GM12865 (cell line): Measurements from ENCODE around the gene ABCC8.

Source experiments
- DNase-seq: peaks from one replicate; pipeline ENCODE4 v3.0.0; 2010; ENCODE audit warnings: low read depth
- H3K4me3 ChIP-seq: 2 replicates; pipeline ENCODE4 v1.5.1; 2011; ENCODE audit warnings: mild to moderate bottlenecking, low read depth, low read length, control low read depth
- TF ChIP-seq, protein P1 (sequence below): IDR thresholded peaks from 2 replicates; pipeline ENCODE4 v1.5.1; 2011; ENCODE audit warnings: low read length, control low read depth, low read depth, inconsistent platforms; ENCODE audit not compliant: insufficient read depth; ENCODE audit errors: missing control alignments

Gene ABCC8

DNA sequence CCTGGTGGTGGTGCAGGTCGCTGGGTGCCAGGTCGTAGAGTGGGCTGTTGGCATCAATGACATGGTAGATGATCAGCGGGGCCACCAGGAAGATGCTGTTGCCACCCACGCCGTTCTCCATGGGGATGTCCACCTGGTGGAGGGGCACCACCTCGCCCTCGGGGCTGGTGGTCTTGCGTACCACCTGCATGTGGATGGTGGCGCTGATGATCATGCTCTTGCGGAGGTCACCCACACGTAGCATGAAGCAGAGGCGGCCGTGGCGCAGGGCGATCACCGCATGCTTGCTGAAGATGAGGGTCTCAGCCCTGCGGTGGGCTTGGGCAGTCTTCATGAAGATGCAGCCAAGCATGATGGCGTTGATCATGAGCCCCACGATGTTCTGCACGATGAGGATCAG is 89.4 kb downstream of the ABCC8 start:
- TF ChIP-seq, protein P1, sequence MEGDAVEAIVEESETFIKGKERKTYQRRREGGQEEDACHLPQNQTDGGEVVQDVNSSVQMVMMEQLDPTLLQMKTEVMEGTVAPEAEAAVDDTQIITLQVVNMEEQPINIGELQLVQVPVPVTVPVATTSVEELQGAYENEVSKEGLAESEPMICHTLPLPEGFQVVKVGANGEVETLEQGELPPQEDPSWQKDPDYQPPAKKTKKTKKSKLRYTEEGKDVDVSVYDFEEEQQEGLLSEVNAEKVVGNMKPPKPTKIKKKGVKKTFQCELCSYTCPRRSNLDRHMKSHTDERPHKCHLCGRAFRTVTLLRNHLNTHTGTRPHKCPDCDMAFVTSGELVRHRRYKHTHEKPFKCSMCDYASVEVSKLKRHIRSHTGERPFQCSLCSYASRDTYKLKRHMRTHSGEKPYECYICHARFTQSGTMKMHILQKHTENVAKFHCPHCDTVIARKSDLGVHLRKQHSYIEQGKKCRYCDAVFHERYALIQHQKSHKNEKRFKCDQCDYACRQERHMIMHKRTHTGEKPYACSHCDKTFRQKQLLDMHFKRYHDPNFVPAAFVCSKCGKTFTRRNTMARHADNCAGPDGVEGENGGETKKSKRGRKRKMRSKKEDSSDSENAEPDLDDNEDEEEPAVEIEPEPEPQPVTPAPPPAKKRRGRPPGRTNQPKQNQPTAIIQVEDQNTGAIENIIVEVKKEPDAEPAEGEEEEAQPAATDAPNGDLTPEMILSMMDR: no peak
- DNase-seq: no peak
- no peak overlapping the region for H3K4me3 ChIP-seq

DNA sequence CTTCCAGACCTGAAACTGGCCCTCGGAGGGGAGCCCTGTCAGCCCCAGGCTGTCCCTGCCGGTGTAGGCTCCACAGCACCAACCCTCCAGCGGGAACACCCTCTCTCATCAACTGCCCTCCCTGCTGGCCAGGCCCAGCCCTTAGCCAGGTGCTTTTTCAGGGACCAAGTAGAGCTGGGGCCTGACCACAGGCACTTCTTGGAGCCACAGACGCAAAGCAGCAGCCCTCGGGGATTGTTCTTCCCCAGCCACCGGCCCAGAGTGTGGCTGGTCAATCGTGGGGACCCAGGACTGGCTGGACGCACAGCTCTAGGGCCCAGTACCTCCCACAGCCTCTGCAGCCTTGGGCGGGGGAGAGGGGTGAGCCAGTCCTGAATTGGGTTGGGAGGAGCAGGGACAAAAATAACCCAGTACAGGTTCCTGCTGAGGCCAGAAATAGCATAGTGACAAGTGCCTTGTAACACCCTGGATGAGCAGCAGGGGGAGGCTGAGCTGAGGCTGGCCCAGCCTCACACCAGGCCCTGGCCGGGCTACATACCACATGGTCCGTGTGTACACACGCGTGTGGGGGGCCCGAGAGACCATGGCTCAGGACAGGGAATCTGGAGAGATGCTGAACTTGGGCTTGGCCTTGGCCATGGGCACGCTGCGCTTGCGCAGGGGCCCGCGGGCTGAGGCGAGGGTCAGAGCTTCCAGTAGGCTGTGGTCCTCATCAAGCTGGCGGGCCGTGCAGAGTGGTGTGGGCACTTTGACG is 90.1 kb downstream of the ABCC8 start:
- TF ChIP-seq, protein P1: peak; percentile 69
- DNase-seq: peak; percentile 69
- no peak overlapping the region for H3K4me3 ChIP-seq

DNA sequence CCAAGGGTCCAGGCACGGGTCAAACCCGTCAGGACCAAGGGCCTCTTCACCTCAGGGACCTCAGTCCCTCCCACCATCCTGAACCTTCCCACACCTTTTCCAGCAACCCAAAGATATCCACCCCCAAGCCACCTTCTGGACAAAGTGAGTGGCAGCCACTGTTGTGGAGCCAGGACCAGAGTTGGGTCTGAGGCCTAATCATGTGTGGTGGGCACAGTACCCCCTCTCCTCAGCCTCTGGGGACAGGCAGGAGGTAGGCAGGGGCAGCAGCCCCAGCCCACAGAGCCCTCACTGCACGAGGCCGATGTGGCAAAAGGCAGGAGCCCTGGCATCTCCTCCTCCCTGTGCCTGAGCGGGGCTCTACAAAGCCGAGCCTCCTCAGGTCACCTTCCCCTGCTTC is 90.7 kb downstream of the ABCC8 start:
- H3K4me3 ChIP-seq: no peak overlapping the region
- TF ChIP-seq, protein P1: no peak
- no peak for DNase-seq

DNA sequence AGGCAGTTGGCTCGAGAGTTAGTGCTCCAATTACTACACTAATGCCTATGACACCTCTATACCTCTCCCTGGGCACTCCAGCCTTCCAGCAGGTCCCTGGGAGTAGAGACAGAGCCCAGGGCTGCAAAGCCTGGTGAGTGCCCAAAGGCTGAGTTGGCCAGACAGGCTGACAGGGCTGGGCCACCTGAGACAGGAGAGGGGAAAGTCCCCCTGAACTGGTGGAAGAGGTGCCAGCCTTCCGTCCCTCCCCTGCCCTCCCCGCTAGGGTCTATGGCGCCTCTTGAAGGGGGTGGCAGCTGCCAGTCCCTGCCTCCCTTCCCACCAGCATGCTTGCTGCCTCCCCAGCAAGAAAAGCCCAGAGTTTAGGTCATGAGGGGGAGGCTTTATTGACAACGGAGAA is 91.2 kb downstream of the ABCC8 start:
- no peak for DNase-seq
- H3K4me3 ChIP-seq: no peak overlapping the region
- TF ChIP-seq, protein P1: no peak

DNA sequence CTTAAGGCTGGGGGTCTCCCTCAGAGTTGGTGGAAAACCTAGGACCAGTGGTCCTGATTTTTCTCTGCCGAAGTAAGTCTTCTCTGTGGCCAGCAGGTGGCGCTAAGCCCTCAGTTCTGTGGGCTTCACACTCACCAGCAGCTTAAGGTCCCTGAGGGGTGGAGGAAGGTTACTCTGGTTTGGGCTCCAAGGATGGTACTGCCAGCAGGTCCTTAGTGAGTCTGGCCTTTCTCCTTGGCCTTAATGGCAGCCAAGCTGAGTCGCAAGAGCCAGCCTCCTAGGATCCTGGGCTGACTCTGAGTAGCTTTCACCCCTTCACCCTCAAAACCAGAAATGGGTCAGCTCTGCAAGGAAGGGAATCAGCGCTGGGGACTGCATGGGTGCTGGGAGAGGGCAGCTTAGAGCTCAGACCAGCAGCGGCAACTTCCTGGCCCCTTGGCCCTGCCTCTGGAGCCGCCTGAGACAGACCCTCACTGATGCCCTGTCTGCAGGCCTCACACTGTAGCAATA is 92.6 kb downstream of the ABCC8 start:
- no peak overlapping the region for H3K4me3 ChIP-seq
- TF ChIP-seq, protein P1: peak; percentile 85
- DNase-seq: peak; percentile 89

DNA sequence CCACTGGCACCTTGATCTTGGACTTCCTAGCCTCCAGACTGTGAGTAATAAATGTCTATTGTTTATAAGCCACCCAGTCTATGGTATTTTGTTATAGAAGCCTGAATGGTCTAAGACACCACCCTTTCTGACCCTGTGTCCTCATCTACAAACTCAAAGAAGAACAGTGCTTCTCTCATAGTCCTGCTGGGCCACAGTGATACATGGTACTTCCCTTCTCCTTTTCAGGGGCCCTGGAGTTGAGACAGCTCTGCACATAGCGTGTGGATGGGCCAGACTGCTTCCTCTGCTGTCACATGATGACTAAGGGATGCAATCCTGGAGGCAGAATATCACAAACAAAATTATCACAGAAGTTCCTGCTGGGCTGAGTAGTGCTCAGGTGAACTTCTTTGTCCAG is 93.2 kb downstream of the ABCC8 start:
- TF ChIP-seq, protein P1: no peak
- no peak overlapping the region for H3K4me3 ChIP-seq
- DNase-seq: no peak
